Caco-2 (cell line): ENCODE measurements around the gene RYR1. TPM values are rescaled to one million over a fixed set of nuclear protein-coding genes. Genes with fewer than 3 reads are reported as not detected.

ENCODE experiments used
- BruUV-seq: library from RNA; stranded (reverse); fragments of 400-500 nt; replicated peaks from 2 replicates; lab custom pipeline; 2021; lab: Mats Ljungman, UMichigan
- CTCF ChIA-PET: fragments of 300-600 bp; sonication (Branson Sonifier 250); formaldehyde crosslinking; loops from one replicate; lab custom pipeline; 2022; ENCODE audit warnings: antibody characterized with exemption; lab: Charles Lee
- POLR2A ChIA-PET: fragments of 300-600 bp; sonication (Branson Sonifier 250); formaldehyde crosslinking; loops from one replicate; lab custom pipeline; 2022; ENCODE audit warnings: antibody characterized with exemption; lab: Charles Lee
- DNase-seq, 2 experiments: peaks; one replicate each; pipeline versions ENCODE4 v3.0.0 to v3.0.0-alpha.2; 2020 to 2022
- H3K27me3 ChIP-seq: replicated peaks from 2 replicates; pipeline ENCODE4 v1.6.0; 2011; ENCODE audit warnings: low read length; ENCODE audit not compliant: control insufficient read depth, insufficient read depth
- H3K36me3 ChIP-seq: 2 replicates; pipeline ENCODE4 v1.5.1; 2011; ENCODE audit warnings: low read length; ENCODE audit not compliant: control insufficient read depth, insufficient read depth
- H3K4me1 ChIP-seq: fragments of 250-450 bp; sonication (Bioruptor Pico); 2 replicates; pipeline ENCODE4 v1.5.1; 2020; ENCODE audit warnings: mild to moderate bottlenecking
- H3K4me3 ChIP-seq: 2 replicates; pipeline ENCODE4 v1.5.1; 2011; ENCODE audit warnings: low read depth, mild to moderate bottlenecking, control low read depth, low read length
- H3K9me3 ChIP-seq: fragments of 250-450 bp; sonication (Bioruptor Pico); 2 replicates; pipeline ENCODE4 v1.5.1; 2020; ENCODE audit warnings: mild to moderate bottlenecking, moderate library complexity
- H3K27ac Mint-ChIP-seq: one replicate; pipeline ENCODE4 v1.8.0; 2022; ENCODE audit warnings: mixed read lengths; ENCODE audit not compliant: unreplicated experiment
- H3K27me3 Mint-ChIP-seq: one replicate; pipeline ENCODE4 v1.8.0; 2022; ENCODE audit warnings: mixed read lengths; ENCODE audit not compliant: insufficient read depth, unreplicated experiment
- H3K36me3 Mint-ChIP-seq: one replicate; pipeline ENCODE4 v1.8.0; 2022; ENCODE audit warnings: mild to moderate bottlenecking, mixed read lengths; ENCODE audit not compliant: insufficient read depth, unreplicated experiment
- H3K4me1 Mint-ChIP-seq: one replicate; pipeline ENCODE4 v1.8.0; 2022; ENCODE audit warnings: low read depth, mixed read lengths; ENCODE audit not compliant: unreplicated experiment
- H3K4me3 Mint-ChIP-seq: one replicate; pipeline ENCODE4 v1.8.0; 2022; ENCODE audit warnings: mild to moderate bottlenecking, moderate library complexity, mixed read lengths; ENCODE audit not compliant: unreplicated experiment
- H3K9me3 Mint-ChIP-seq: one replicate; pipeline ENCODE4 v1.8.0; 2022; ENCODE audit warnings: mixed read lengths; ENCODE audit not compliant: unreplicated experiment
- CTCF ChIP-seq, 2 experiments: fragments of 200-600 bp in 1 of 2; IDR thresholded peaks; 1 replicate in 1 of 2; 2 replicates in 1 of 2; pipeline versions ENCODE4 v1.5.1 to v1.8.0; 2011 to 2022; ENCODE audit warnings: antibody characterized with exemption in 1 of 2, control low read depth in 1 of 2, inconsistent platforms in 1 of 2, low read depth in 1 of 2, low read length in 1 of 2, mild to moderate bottlenecking in 1 of 2, moderate library complexity in 1 of 2; ENCODE audit not compliant: insufficient read depth in 1 of 2, severe bottlenecking in 1 of 2, unreplicated experiment in 1 of 2
- intact Hi-C: fragments of 100-400 bp; cut with micrococcal nuclease; formaldehyde crosslinking; loops from one replicate; pipeline ENCODE4 v1.10.0; 2022; ENCODE audit not compliant: unreplicated experiment
- total RNA-seq: library from RNA; stranded (reverse); gene quantifications from 2 replicates; pipeline ENCODE4 v1.2.3, GENCODE V29; 2022

RYR1 gene
- total RNA-seq, 1 experiment from 2014 or later = 5.6 TPM

- no peak for TF ChIP-seq CTCF (IDR thresholded peaks at IDR 0.05; ENCODE audit: insufficient read depth in 1 of 2, low read depth in 1 of 2, low read length in 1 of 2, severe bottlenecking in 1 of 2, unreplicated experiment in 1 of 2)
- DNase-seq = no peak
- Histone ChIP-seq H3K4me3 (no peak overlapping the region), H3K36me3 (no peaks in the 10 kb centered on the region), H3K9me3 (no peaks in the 10 kb centered on the region), H3K27me3 (no peaks in the 10 kb centered on the region; the same call in 1 of the 2 replicates), H3K4me1 (no peaks in the 10 kb centered on the region)
- no peak overlapping the region for H3K4me3 Mint-ChIP-seq
- BruUV-seq = no TSS peak
- no peaks in the 10 kb centered on the region for H3K36me3 Mint-ChIP-seq
- H3K27me3 Mint-ChIP-seq = peaks cover 13% of the 10 kb centered on the region
- intact Hi-C loops = no loop called here
- H3K27ac Mint-ChIP-seq = no peak overlapping the region
- H3K9me3 Mint-ChIP-seq = no peaks in the 10 kb centered on the region
- ChIA-PET CTCF (interaction anchor here (0.6 kb wide), 1 partner anchor 400 kb away, joined by 3 read pairs; no protein-coding TSS in a partner anchor), POLR2A (no interaction called here)
- no peaks in the 10 kb centered on the region for H3K4me1 Mint-ChIP-seq
Measured at GRCh38 chr19:38449518-38449917, 16.0 kb downstream of the RYR1 start.

- intact Hi-C loops = no loop called here
- no peaks in the 10 kb centered on the region for H3K4me1 Mint-ChIP-seq
- peaks cover 8% of the 10 kb centered on the region for H3K27me3 Mint-ChIP-seq
- no peaks in the 10 kb centered on the region; the same call in 1 of the 2 replicates for H3K27me3 ChIP-seq
- no peak for TF ChIP-seq CTCF (IDR thresholded peaks at IDR 0.05; ENCODE audit: insufficient read depth in 1 of 2, low read depth in 1 of 2, low read length in 1 of 2, severe bottlenecking in 1 of 2, unreplicated experiment in 1 of 2)
- ChIA-PET POLR2A (no interaction called here), CTCF (interaction anchor here (0.8 kb wide), 1 partner anchor 48 kb away, joined by 3 read pairs; the partner anchor contains the start of gene FAM98C)
- H3K4me3 ChIP-seq = no peak overlapping the region
- no peaks in the 10 kb centered on the region for H3K4me1 ChIP-seq
- no peak overlapping the region for H3K27ac Mint-ChIP-seq
- no peaks in the 10 kb centered on the region for H3K36me3 Mint-ChIP-seq
- no peak for DNase-seq
- no TSS peak for BruUV-seq
- H3K4me3 Mint-ChIP-seq = no peak overlapping the region
- H3K36me3 ChIP-seq = no peaks in the 10 kb centered on the region
- no peaks in the 10 kb centered on the region for H3K9me3 Mint-ChIP-seq
- no peaks in the 10 kb centered on the region for H3K9me3 ChIP-seq
Measured at GRCh38 chr19:38451036-38451435, 17.5 kb downstream of the RYR1 start.

GRCh38 chr19:38451629-38452028 is 18.1 kb downstream of the RYR1 start:
- H3K9me3 Mint-ChIP-seq = no peaks in the 10 kb centered on the region
- H3K27me3 Mint-ChIP-seq = peaks cover 8% of the 10 kb centered on the region
- no peaks in the 10 kb centered on the region for H3K36me3 Mint-ChIP-seq
- ChIA-PET POLR2A (interaction anchor here (0.6 kb wide), 1 partner anchor 23 kb away, joined by 4 read pairs; no protein-coding TSS in a partner anchor), CTCF (no interaction called here)
- Histone ChIP-seq H3K4me3 (no peak overlapping the region), H3K36me3 (no peaks in the 10 kb centered on the region), H3K27me3 (no peaks in the 10 kb centered on the region; the same call in 1 of the 2 replicates), H3K9me3 (no peaks in the 10 kb centered on the region), H3K4me1 (no peaks in the 10 kb centered on the region)
- H3K4me1 Mint-ChIP-seq = no peaks in the 10 kb centered on the region
- BruUV-seq = no TSS peak
- DNase-seq = no peak
- intact Hi-C loops = no loop called here
- H3K27ac Mint-ChIP-seq = no peak overlapping the region
- TF ChIP-seq CTCF (IDR thresholded peaks at IDR 0.05; ENCODE audit: insufficient read depth in 1 of 2, low read depth in 1 of 2, low read length in 1 of 2, severe bottlenecking in 1 of 2, unreplicated experiment in 1 of 2) = no peak
- H3K4me3 Mint-ChIP-seq = no peak overlapping the region
